ENCODE results near the gene SNX8. TPM values are rescaled to one million over a fixed set of nuclear protein-coding genes. Genes with fewer than 3 reads are reported as not detected.

SNX8 gene
- total and polyA plus RNA-seq, 4 donors: 24.6 to 54.6 (median 45.8) TPM

- 73 to 95% methylated on average over 5 of the region's 5 CpGs for WGBS, 2 donors
- Histone ChIP-seq H3K36me3 (ENCODE audit: control insufficient read depth in 4 of 4, insufficient read depth in 4 of 4, low read length in 4 of 4) (peaks cover 0 to 43% (median 5%) of the 10 kb centered on the region in 4 donors), H3K27ac (ENCODE audit: low read depth in 1 of 2, low read length in 1 of 2) (no peak overlapping the region), H3K4me3 (no peak overlapping the region), H3K9ac (ENCODE audit: insufficient read depth in 1 of 2, low read length in 2 of 2) (no peak overlapping the region), H3K9me3 (ENCODE audit: control insufficient read depth in 4 of 4, insufficient read depth in 3 of 4, low read length in 3 of 4) (no peaks in the 10 kb centered on the region), H3K27me3 (ENCODE audit: control insufficient read depth in 3 of 3, insufficient read depth in 3 of 3, low read length in 2 of 3) (no peaks in the 10 kb centered on the region), H3K4me1 (ENCODE audit: control insufficient read depth in 5 of 5, insufficient read depth in 5 of 5, low read length in 5 of 5) (no peaks in the 10 kb centered on the region)
- ATAC-seq (ENCODE audit: insufficient read depth, low FRiP score): no peak
- no peak for TF ChIP-seq CTCF (IDR thresholded peaks at IDR 0.05; ENCODE audit: control extremely low read depth, extremely low read depth)
- DNase-seq: peak; percentile 39 to 76 (median 72)
Observed at GRCh38 chr7:2260820-2261219, 53.4 kb downstream of the SNX8 start.

GRCh38 chr7:2259480-2259879 is 54.8 kb downstream of the SNX8 start:
- H3K4me1 ChIP-seq (ENCODE audit: control insufficient read depth in 5 of 5, insufficient read depth in 5 of 5, low read length in 5 of 5): no peaks in the 10 kb centered on the region
- DNase-seq: no peak
- ATAC-seq (ENCODE audit: insufficient read depth, low FRiP score): no peak
- no peak overlapping the region for H3K4me3 ChIP-seq
- H3K9me3 ChIP-seq (ENCODE audit: control insufficient read depth in 4 of 4, insufficient read depth in 3 of 4, low read length in 3 of 4): no peaks in the 10 kb centered on the region
- 70 to 91% methylated on average over 9 of the region's 9 CpGs for WGBS, 2 donors
- no peak overlapping the region for H3K9ac ChIP-seq (ENCODE audit: insufficient read depth in 1 of 2, low read length in 2 of 2)
- no peak for TF ChIP-seq CTCF (IDR thresholded peaks at IDR 0.05; ENCODE audit: control extremely low read depth, extremely low read depth)
- H3K36me3 ChIP-seq (ENCODE audit: control insufficient read depth in 4 of 4, insufficient read depth in 4 of 4, low read length in 4 of 4): peaks cover 0 to 53% (median 6%) of the 10 kb centered on the region in 4 donors
- no peak overlapping the region for H3K27ac ChIP-seq (ENCODE audit: low read depth in 1 of 2, low read length in 1 of 2)
- H3K27me3 ChIP-seq (ENCODE audit: control insufficient read depth in 3 of 3, insufficient read depth in 3 of 3, low read length in 2 of 3): no peaks in the 10 kb centered on the region

- H3K9ac ChIP-seq (ENCODE audit: insufficient read depth in 1 of 2, low read length in 2 of 2): no peak overlapping the region
- H3K4me3 ChIP-seq: no peak overlapping the region
- WGBS, 2 donors: 90 to 95% methylated on average over 33 to 34 of the region's 34 CpGs
- DNase-seq (no peak), ATAC-seq (ENCODE audit: insufficient read depth, low FRiP score) (no peak)
- H3K27ac ChIP-seq (ENCODE audit: low read depth in 1 of 2, low read length in 1 of 2): no peak overlapping the region
- no peak for TF ChIP-seq CTCF (IDR thresholded peaks at IDR 0.05; ENCODE audit: control extremely low read depth, extremely low read depth)
- H3K4me1 ChIP-seq (ENCODE audit: control insufficient read depth in 5 of 5, insufficient read depth in 5 of 5, low read length in 5 of 5): no peaks in the 10 kb centered on the region
- H3K36me3 ChIP-seq (ENCODE audit: control insufficient read depth in 4 of 4, insufficient read depth in 4 of 4, low read length in 4 of 4): peaks cover 0 to 53% (median 5%) of the 10 kb centered on the region in 4 donors
- no peaks in the 10 kb centered on the region for H3K27me3 ChIP-seq (ENCODE audit: control insufficient read depth in 3 of 3, insufficient read depth in 3 of 3, low read length in 2 of 3)
- H3K9me3 ChIP-seq (ENCODE audit: control insufficient read depth in 4 of 4, insufficient read depth in 3 of 4, low read length in 3 of 4): no peaks in the 10 kb centered on the region
Observed at GRCh38 chr7:2258661-2259365, 55.4 kb downstream of the SNX8 start.

Measured in lung (tissue), 12 donors.